Erythroblast (primary cell): ENCODE measurements around the gene TOB2.

Experiments used
- GATA1 ChIP-seq: IDR thresholded peaks from 2 replicates; pipeline ENCODE4 v1.6.1; 2011; ENCODE audit warnings: low read depth, mild to moderate bottlenecking, control low read depth, low read length, moderate library complexity
- POLR2A ChIP-seq: IDR thresholded peaks from 2 replicates; pipeline ENCODE4 v1.6.1; 2011; ENCODE audit warnings: mild to moderate bottlenecking, low read length

GRCh38 chr22:41417622-41418390, 28.8 kb downstream of the TOB2 start:
- no peak for TF ChIP-seq POLR2A
- TF ChIP-seq GATA1, result no peak
